ENCODE results near the gene FUCA1. TPM values are rescaled to one million over a fixed set of nuclear protein-coding genes. Genes with fewer than 3 reads are reported as not detected.

The FUCA1 gene
- total and polyA plus RNA-seq, 10 of the 15 experiments (the other 5 are each of a cell fraction or from before 2014, with no cell fraction given): 33.3 to 117 (median 52.6) TPM

GRCh38 chr1:23908453-23909341 lies 40.6 kb upstream of the FUCA1 start (continued):
- TF ChIP-seq BCLAF1 (IDR thresholded peaks at IDR 0.05) (no peak), NBN (IDR thresholded peaks at IDR 0.05) (peak; percentile 77; the same call in 1 of the 2 replicates), ZBTB33 (IDR thresholded peaks at IDR 0.05) (no peak), USF2 (IDR thresholded peaks at IDR 0.05; ENCODE audit: borderline replicate concordance, low read depth, low read length) (no peak), STAT1 (conservative IDR thresholded peaks at IDR 0.05) (no peak), TBL1XR1 (IDR thresholded peaks at IDR 0.05; ENCODE audit: low read depth, low read length) (0 out of 2 replicates have a peak, but pooled peaks have one; percentile 22), E4F1 (IDR thresholded peaks at IDR 0.05; ENCODE audit: borderline replicate concordance, partially characterized antibody) (peak; percentile 12), NR2F1 (conservative IDR thresholded peaks at IDR 0.05) (no peak), SMAD5 (IDR thresholded peaks at IDR 0.05; ENCODE audit: low read depth) (no peak; the same call in none of the 2 replicates), RAD51 (IDR thresholded peaks at IDR 0.05) (no peak), JUNB (IDR thresholded peaks at IDR 0.05) (no peak), KLF5 (IDR thresholded peaks at IDR 0.05; ENCODE audit: partially characterized antibody) (peak; percentile 78), CEBPZ (IDR thresholded peaks at IDR 0.05; ENCODE audit: low read depth, low read length) (no peak), SRF (IDR thresholded peaks at IDR 0.05; ENCODE audit: low read depth in 2 of 2, low read length in 2 of 2) (no peak), CEBPB (IDR thresholded peaks at IDR 0.05; ENCODE audit: borderline replicate concordance in 1 of 2, low read depth in 2 of 2, low read length in 2 of 2) (no peak), KDM1A (IDR thresholded peaks at IDR 0.05; ENCODE audit: borderline replicate concordance) (no peak), HDAC2 (IDR thresholded peaks at IDR 0.05) (no peak), IRF4 (IDR thresholded peaks at IDR 0.05; ENCODE audit: low read depth, low read length) (peak; percentile 69)
